ENCODE data around the gene ZNF827. TPM values are rescaled to one million over a fixed set of nuclear protein-coding genes. Genes with fewer than 3 reads are reported as not detected.

The ZNF827 gene
- total and polyA plus RNA-seq, 9 of the 15 experiments (the other 6 are each of a cell fraction or from before 2014, with no cell fraction given), result 0.07 to 0.40 TPM; not detected in 7

DNA sequence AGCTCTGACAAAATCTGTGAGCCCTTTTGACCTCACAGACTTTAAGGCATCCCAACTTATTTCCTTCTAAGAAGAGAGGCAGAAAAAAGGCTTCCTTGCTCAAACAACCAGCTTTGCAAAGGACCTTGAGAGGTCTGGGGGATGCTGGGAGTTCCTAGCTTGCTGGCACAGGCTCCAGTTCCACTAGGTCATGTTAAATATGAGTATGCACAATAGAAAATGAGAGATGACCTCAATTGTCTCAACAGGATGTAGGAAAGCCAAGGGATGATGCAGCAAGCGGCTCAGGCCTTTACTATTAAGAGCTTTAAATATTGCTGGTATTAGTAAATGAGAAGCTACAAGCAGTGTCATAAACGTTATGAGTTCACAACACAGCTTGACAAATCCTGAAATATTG lies 13.3 kb upstream of the ZNF827 start:
- Histone ChIP-seq H3K79me2 (ENCODE audit: control insufficient read depth, insufficient read depth, low read length) (no peaks in the 10 kb centered on the region), H3K9me1 (ENCODE audit: control insufficient read depth, insufficient read depth, low read length) (no peaks in the 10 kb centered on the region), H4K20me1 (replicated peaks; ENCODE audit: control insufficient read depth, insufficient read depth, low read length) (no peaks in the 10 kb centered on the region), H3K4me1 (replicated peaks in 1 of 2; ENCODE audit: control insufficient read depth in 2 of 2, insufficient read depth in 2 of 2, low read length in 2 of 2) (no peaks in the 10 kb centered on the region; a peak in 1 of 5 replicates), H3K36me3 (ENCODE audit: control insufficient read depth, insufficient read depth, low read length) (no peaks in the 10 kb centered on the region), H3K4me2 (ENCODE audit: insufficient read depth, low read length) (no peak overlapping the region), H3K9me3 (replicated peaks; ENCODE audit: control insufficient read depth, insufficient read depth, low read depth, low read length) (no peaks in the 10 kb centered on the region), H3K27me3 (ENCODE audit: control insufficient read depth in 2 of 2, insufficient read depth in 2 of 2, low read length in 2 of 2) (peaks cover 0 to 2% of the 10 kb centered on the region in 2 experiments; a peak in 2 of 5 replicates), H3K4me3 (no peak overlapping the region), H3K9ac (ENCODE audit: insufficient read depth in 1 of 2, low read depth in 2 of 2, low read length in 2 of 2) (no peak overlapping the region), H3K27ac (ENCODE audit: extremely low read depth, low read depth, low read length) (no peak overlapping the region), H2AFZ (ENCODE audit: low read depth, low read length) (no peak overlapping the region)
- no TSS peak for BruUV-seq (replicated peaks)
- FAIRE-seq, result no peak
- 0% methylated on average over 2 of the region's 2 CpGs for WGBS (ENCODE audit: insufficient coverage, low coverage, missing lambda C conversion rate)
- ChIA-PET CTCF (ENCODE audit: low intra/inter-chr PET ratio) (no interaction called here), POLR2A (no interaction called here)
- intact Hi-C loops (cut with micrococcal nuclease) (loop anchor here (10.0 kb wide), 1 partner anchor 273 kb away; no protein-coding TSS in a partner anchor), in situ Hi-C loops (cut with MboI) (no loop called here)
- no peak for ATAC-seq
- no peak for DNase-seq (ENCODE audit: extremely low read depth in 1 of 4, low spot score in 3 of 4)
- TF ChIP-seq, protein P1, sequence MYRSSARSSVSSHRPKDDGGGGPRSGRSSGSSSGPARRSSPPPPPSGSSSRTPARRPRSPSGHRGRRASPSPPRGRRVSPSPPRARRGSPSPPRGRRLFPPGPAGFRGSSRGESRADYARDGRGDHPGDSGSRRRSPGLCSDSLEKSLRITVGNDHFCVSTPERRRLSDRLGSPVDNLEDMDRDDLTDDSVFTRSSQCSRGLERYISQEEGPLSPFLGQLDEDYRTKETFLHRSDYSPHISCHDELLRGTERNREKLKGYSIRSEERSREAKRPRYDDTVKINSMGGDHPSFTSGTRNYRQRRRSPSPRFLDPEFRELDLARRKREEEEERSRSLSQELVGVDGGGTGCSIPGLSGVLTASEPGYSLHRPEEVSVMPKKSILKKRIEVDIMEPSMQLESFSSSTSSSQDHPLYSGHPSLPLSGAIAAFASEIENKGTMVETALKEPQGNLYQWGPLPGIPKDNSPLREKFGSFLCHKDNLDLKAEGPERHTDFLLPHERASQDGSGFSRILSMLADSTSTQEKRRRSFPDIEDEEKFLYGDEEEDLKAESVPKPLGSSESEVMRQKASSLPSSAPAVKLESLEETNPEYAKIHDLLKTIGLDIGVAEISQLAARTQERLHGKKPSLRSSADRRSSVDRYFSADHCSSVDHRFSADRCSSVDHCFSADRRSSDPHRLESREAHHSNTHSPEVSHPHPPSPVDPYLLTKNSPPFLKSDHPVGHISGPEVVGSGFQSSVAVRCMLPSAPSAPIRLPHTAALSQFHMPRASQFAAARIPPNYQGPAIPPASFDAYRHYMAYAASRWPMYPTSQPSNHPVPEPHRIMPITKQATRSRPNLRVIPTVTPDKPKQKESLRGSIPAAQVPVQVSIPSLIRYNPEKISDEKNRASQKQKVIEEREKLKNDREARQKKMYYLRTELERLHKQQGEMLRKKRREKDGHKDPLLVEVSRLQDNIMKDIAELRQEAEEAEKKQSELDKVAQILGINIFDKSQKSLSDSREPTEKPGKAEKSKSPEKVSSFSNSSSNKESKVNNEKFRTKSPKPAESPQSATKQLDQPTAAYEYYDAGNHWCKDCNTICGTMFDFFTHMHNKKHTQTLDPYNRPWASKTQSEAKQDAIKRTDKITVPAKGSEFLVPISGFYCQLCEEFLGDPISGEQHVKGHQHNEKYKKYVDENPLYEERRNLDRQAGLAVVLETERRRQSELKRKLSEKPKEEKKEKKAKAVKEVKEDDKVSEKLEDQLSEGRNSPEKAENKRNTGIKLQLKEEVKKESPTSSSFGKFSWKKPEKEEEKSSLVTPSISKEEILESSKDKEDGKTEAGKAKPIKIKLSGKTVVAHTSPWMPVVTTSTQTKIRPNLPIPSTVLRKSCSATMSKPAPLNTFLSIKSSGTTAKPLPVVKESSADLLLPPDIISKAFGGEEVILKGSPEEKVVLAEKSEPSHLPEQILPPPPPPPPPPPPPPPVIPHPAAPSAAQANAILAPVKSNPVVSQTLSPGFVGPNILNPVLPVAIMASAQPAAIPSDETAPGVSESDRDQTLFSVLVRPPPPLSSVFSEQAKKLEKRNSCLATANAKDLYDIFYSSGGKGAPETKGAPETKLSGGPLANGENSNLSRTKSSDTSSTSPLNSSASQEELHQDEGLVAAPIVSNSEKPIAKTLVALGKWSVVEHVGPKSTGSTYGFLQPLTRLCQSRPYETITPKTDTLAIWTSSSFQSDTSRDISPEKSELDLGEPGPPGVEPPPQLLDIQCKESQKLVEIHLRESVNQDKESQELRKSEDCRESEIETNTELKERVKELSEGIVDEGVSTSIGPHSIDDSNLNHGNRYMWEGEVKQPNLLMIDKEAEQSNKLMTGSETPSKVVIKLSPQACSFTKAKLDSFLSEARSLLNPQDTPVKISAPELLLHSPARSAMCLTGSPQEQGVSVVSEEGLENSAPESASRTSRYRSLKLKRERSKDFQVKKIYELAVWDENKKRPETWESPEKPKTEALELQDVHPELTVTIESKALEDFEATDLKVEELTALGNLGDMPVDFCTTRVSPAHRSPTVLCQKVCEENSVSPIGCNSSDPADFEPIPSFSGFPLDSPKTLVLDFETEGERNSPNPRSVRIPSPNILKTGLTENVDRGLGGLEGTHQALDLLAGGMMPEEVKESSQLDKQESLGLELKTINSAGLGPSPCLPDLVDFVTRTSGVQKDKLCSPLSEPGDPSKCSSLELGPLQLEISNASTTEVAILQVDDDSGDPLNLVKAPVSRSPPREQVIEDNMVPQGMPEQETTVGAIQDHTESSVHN (IDR thresholded peaks at IDR 0.05; ENCODE audit: borderline replicate concordance in 1 of 2, low read depth in 1 of 2), result no peak
- TF ChIP-seq HNRNPUL1 (IDR thresholded peaks at IDR 0.05; ENCODE audit: low read length) (no peak), PURB (CRISPR knock-in tag; IDR thresholded peaks at IDR 0.05; ENCODE audit: low read depth) (no peak), PHF21A (IDR thresholded peaks at IDR 0.05; ENCODE audit: borderline replicate concordance, low read depth) (no peak), U2AF1 (optimal IDR thresholded peaks at IDR 0.05; ENCODE audit: low read depth, low read length) (no peak), TCF7 (IDR thresholded peaks at IDR 0.05; ENCODE audit: borderline replicate concordance) (no peak), ZBTB7A (IDR thresholded peaks at IDR 0.05; ENCODE audit: borderline replicate concordance, control insufficient read depth, low read depth, low read length) (no peak)
- TF ChIP-seq, protein P2, sequence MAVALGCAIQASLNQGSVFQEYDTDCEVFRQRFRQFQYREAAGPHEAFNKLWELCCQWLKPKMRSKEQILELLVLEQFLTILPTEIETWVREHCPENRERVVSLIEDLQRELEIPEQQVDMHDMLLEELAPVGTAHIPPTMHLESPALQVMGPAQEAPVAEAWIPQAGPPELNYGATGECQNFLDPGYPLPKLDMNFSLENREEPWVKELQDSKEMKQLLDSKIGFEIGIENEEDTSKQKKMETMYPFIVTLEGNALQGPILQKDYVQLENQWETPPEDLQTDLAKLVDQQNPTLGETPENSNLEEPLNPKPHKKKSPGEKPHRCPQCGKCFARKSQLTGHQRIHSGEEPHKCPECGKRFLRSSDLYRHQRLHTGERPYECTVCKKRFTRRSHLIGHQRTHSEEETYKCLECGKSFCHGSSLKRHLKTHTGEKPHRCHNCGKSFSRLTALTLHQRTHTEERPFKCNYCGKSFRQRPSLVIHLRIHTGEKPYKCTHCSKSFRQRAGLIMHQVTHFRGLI (CRISPR knock-in tag; IDR thresholded peaks at IDR 0.05), result no peak
- TF ChIP-seq, protein P3, sequence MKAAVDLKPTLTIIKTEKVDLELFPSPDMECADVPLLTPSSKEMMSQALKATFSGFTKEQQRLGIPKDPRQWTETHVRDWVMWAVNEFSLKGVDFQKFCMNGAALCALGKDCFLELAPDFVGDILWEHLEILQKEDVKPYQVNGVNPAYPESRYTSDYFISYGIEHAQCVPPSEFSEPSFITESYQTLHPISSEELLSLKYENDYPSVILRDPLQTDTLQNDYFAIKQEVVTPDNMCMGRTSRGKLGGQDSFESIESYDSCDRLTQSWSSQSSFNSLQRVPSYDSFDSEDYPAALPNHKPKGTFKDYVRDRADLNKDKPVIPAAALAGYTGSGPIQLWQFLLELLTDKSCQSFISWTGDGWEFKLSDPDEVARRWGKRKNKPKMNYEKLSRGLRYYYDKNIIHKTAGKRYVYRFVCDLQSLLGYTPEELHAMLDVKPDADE (conservative IDR thresholded peaks at IDR 0.05; ENCODE audit: control insufficient read depth, low read depth, low read length), result no peak

Data from K562 (cell line).